Activated effector memory CD4-positive, alpha-beta T cell treated with Interleukin-2 at 50 U/mL for 16 hours (primary cell): ENCODE measurements around the gene TSPAN18.

Experiments used
- DNase-seq: peaks from one replicate; pipeline ENCODE4 v3.0.0-alpha.2; 2020

TSPAN18 gene

DNA sequence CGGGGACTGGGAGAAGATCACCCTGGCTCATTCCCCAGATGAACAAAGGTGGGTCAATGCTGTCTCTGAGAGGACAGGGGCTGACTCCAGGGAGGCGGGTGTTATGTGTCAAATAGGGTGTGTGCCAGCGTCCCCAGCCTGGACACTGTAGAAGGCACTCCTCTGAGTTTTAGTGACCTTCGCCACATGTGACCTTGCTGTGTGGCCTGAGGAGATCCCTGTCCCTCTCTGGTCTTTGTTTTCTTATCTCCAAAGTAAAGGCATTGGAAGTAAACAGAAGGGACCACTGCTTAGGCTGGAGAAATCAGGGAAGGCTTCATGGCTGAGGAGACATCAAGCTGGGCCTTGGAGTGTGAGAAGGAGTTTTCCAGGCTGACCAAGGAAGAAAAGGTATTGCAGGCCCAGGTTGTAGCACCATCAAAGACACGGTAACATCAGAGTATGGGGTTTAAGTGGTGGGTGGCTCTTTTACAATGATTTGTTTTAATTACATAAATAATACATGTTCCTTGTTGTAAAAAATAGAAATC, 149.5 kb downstream of the TSPAN18 start:
- no peak for DNase-seq

DNA sequence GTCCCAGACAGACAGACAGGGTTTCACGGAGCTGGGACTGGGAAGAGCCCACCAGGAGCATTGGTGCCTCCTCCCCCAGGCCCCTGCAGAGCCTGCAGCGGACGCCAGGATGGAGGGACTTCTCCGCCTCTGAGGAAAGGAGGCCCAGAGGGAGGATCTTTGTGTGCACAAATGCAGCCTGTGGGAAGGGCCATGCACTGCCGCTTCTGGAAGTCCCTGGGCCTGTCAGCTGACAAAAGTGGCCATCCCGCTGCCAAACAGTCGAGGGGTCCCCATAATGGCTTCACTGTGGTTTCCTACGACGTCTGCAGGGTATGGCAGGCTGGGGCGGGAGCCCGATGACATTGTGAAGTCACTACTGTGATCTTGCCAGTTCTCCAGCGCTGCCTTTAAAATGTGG, 150.1 kb downstream of the TSPAN18 start:
- DNase-seq, result no peak

DNA sequence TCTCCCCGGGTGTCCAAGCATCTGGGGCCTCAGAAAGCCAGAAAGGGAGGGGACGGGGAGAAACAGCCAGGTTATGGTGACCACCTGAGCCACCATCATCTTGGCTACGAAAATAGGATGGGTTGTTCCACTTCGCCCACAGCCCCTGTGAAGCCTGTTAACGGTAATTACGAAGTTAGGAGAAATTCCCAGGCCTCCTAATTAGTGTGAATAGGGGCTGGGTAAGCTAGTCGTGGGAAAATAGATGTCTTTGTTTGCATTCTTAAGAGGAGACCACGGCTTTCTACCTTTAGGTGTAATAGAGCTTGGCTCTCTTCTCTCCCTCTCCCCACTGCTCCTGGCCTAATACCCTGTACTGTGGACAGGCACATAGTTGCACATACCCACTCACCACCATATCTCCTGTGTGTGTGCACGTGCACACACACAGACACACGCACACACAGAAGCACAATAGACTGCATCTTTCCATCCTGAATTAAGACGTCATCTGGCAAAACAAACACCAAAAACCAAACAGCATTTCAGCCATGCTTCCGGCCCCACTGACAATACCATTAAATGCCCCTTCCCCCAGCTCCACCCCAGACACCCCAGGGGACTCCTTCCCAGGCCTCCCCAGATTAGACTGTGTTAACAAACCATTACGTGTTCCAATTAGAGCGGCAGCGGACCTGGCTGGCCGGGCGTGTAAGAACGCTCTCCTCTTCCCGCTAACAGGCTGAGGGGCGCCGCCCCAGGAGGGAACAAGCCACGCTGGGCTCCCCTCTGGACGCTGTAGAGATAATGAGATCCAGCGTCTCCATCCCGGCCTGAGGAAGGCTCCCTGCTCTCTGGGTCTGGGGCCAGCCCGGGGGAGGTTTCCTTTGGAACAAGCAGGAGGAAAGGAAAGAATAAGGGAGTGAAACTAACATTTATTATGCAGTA, 151.1 kb downstream of the TSPAN18 start:
- no peak for DNase-seq

DNA sequence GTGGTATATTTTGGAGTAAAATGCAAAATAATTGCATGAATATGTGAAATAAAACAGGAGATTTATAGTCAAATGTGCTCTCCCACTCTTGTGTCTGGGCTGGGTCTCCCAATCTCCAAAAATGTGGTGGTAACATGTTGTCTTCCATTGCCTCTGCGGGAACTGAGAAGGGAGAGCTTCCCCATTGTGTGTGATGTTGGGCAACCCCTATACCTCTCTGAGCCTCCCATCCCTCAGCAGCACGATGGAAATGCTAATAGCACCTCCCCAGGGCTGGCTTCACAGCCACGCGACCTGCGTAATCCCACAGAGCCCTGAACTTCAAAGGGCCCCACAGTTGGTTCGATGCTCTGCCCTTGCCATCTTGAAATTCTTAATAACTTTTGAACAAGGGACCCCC, 151.9 kb downstream of the TSPAN18 start:
- no peak for DNase-seq

DNA sequence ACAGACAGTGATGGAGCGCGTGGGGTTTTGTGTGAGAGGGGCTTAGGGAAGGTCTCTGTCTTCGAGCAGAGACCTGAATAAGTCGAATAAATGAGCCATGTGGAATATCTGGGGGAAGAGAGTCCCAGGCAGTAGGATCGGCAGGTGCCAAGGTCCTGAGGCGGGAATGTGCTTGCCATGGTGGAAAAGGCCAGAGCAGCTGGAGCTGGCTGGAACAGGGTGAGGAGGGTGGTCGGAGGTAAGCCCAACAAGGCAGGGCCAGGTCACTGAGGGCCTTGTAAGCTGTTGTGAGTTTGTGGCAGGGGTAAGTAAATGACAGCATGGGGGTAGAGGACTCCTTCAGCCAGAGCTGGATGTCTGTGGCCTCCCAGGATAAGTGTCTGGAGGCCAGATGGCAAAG, 152.7 kb downstream of the TSPAN18 start:
- no peak for DNase-seq

DNA sequence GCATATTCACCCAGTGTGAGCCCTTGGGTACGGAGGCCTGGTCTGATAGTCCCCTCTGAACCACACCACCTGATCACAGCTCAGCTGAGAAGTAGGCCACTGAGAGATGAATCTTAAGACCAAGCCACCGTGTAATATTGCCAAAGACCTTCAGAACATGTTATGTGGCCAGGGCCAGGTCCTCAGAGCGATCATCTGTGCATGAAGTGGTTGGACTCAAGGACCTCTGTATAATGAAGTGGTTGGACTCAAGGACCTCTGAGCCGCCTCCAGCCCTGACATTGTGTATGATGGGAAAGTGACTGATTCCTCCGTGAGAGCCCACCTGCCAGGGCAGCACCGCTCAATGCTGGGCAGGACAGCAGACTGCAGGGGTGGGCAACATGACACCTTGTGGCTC, 153.7 kb downstream of the TSPAN18 start:
- no peak for DNase-seq

DNA sequence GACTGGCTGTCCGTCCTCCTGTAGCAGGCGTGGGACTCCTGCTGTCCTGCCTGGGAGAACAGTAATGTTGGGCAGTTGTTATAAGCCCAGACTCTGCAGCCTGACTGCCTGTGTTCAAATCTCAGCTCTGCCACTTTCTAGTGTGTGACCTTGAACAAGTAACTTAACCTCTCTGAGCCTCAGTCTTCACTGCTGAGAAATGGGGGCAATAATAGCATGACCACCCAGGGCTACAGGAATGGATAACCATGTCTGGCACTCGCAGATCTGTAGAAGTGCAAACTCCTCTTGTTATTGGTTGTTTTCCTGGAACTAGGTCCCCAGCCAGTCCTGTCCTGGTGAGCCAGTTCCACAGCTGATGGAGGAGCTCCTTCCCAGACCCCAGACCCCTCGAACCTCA, 154.2 kb downstream of the TSPAN18 start:
- DNase-seq, result no peak

DNA sequence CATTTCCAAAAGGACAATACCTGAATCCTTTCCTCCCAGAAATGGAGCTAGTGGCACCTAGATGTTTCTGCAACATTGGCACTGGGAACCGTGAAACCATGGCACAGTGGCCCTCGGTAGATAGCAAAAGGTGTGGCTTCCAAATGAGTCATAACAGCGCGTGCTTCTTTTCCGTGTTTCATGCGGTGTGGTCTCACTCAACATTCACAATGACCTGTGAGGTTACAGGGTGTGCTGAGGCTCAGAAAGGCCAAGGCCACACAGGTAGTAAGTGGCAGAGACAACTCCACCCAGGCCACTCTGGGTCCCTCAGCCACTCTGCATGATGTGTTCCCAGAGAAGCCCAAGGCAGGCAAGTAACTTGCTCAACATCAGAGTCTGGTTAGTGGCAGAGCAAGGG, 156.5 kb downstream of the TSPAN18 start:
- no peak for DNase-seq

DNA sequence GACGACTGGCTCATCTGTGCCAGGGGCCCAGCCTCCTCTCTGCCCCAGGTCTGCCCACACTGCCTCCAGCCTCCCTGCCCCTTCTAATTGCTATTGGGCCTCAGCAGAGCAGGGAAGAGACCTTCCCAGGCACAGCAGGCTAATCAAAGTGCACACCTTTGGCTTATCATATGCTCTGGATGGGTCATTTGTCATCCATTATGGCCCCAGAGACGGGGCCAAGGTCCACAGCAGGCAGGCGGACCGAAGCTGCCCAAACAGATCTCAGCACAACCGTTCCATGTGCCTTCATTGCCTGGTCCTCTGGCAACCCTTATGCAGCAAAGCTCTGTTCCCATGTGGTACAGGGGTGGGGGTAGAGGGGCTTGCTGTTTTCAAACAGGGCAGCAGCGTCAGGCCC, 157.3 kb downstream of the TSPAN18 start:
- DNase-seq, result no peak

DNA sequence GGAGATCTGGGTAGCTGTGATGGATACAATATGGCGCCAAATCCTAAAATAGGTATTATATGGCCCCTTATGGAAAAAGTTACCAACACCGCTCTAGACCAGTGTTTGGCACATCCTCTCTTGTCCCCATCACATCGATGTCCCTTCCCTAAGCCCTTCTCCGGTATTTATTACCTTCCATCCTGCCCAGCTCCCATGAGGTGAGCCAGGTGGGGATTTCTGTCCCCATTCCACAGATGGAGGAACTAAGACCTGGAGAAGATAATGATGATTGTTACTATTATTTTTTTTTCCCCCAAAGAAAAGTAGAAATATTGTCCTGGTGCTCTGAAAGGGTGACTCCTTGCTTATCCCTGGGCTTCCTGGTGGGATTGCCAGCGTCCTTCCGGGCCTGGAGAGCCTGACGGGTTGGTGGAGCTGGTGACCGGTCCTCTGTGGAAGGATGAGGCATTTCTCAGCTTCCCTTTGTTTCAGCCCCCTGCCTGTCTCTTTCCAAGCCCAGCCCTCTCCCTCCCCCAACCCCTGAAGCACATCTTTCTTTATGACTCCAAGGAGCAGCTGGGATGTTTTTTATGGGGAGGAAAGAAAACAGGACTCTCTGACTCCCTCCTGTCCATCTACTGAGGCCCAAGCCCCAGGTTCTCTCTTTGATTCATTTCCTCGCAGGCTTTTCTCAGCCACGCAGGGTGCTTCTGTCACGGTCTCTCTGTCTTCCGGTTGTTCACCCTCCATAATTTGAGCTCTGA, 158.5 kb downstream of the TSPAN18 start:
- no peak for DNase-seq

DNA sequence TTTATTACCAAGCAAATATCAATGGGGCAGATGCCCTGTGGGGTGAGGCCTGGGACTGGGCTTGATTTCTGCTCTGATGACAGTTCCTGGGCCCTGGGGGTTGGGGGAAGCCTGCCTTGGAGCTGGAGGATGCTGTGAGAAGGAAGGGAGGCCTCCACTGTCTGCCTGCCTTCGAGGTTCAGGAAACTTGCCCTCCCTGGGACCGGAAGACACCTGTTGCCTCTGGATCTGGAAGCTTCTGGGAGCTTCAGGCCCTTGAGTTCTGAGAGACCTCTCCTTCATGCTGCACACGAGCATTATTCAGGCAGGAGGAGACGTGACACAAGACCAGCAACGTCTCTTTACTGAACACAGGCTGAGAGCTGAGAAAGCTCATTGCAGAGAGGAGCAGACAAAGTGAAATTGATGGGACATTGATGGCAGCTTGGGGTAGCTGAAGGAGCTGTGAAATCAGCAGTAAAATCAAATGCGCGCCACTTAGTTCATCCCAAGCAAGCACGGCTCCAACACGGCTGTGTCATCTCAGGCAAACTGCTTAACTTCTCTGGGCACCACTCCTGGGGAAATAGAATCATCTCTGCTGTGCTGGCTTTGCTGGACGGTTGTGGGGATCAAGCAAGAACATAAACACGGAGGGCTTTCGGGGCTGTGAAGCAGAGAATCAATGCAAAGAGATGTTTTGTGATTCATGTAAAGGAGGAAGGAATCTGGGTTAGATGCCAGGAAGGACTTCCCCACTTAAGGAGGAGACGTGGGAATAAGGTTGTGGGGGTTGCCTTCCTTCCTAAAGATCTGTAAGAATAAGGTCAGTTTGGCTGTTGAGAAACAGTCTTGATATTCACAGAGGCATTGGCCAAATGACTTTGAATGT, 159.4 kb downstream of the TSPAN18 start:
- no peak for DNase-seq

DNA sequence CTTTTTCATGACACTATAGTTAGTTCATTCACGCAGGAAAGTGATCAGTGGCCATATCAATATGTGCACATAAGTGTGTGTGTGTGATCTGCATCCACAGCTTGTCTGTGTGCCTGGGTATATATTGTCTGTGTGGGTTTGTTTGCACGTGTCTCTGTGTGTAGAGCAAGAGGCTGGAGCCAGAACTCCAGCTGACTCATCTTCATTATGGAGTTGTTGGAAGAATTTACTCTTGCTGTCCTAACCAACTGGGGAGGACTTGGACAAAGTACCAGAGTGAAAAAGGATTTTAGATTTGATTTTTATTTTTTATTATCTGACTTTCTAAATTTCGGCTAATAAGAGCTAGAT, 160.0 kb downstream of the TSPAN18 start:
- no peak for DNase-seq

DNA sequence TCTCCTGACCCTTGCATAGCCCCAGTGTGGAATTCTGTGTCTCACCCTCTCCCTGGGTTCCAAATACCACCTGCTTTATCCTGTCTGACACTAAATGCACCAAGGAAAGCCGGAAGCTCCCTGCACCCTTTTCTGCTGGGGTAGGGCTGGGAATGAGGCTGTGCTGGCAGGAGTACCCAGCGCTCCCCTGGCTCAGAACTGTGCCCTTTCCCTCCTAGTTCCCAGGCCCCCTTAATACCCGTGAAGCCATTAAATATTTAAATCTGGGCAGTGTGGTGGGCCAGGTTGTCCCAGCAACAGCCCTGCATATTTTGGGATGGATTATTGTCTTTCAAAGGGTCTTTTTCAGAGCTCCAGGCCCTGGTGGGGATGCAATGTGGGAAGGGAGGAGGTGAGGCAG, 160.9 kb downstream of the TSPAN18 start:
- DNase-seq, result no peak

DNA sequence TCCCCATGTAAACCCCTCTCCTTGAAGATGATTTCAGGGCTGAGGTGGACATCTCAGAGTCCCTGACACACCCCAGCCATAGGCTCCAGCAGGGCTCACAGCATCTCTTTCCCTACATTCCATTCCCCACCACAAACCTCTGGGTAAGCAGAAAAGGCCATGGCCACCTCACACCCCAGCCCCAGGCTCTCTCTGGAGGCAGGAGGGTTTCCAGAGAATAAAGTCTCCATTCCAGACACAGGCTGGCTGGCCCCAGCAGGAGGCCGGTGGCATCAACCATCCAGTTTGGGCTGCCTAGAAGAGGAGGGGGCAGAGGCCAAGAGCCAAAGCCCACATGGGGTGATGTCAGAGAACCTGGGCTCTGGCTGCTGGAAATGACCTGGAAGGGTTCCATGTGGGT, 162.5 kb downstream of the TSPAN18 start:
- no peak for DNase-seq

DNA sequence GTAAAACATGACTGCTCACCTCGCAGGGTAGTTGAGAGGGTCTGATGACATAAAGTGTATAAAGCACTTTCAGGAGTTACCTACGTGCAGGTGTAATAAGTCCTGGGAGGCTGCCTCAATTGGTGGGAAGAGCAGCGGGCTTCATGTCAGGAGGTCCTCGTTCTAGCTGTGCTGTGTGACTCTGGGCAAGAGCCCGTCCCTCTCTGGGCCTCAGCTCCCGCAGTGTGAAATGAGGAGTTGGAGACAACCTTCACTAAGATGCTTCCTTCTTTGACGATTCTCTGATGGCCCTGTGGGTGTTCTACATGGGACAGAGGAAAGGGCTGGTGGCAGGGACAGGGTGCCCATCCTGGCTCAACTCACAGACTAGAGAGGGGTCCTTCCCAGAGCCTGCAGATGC, 166.1 kb downstream of the TSPAN18 start:
- no peak for DNase-seq

DNA sequence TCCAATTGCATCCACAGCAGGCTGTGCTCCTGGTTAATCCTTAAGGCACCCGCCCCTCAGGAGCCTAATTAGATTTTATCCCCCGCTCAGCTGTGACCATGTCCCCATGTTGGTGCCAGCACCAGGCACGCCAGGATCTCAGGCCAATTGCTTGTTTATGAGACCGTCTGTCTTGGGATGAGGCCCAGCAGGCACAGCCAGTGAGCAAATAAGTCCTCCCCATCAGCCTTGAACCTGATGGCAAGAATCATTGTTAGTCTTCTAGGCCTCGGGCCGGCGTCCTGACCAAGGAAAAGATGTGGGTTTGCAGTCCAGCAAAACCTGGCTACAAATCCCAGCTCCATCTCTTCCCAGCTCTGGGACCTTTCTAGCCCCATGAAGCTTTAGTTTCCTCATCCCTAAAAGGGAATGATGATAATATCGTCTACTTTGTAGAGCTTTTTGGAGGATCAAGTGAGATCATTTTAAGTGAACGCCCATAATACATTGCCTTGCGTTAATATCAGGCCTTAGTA, 166.6 kb downstream of the TSPAN18 start:
- no peak for DNase-seq

DNA sequence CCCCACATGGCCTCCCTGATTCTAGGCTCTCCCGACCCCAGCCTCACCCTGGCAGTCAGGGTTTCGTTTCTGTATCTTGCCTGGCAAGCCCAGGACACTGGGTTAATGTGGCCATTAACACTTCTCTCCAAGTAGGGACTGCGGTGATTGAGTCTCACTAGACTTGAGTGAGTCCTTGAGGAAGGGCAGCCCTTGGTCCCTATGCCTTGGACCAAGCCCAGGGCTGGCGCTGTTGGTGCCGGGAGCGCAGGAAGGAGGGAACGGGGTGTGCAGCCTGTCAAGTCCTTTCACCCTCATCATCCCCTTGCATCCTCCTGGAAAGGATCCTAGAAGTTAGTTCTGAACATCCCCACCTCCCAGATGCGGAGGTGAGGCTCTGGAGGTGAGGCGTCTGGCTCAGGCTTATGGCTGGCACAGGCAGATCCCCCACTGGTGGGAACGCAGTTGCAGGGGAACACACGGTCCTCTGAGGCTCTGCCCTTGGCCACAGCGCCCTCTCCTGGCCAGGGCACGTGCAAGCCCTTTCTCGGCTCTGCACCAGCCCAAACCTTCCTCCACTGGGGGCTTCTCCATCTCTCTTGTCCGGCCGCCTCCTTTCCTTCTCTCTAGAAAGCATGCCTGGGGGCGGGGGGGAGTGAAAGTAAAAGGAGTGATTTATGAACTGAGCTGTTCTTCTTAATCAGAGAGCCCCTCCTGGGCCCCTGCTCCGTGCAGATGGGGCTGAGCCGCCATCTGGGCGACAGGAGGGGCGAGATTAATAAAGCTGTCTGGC, 167.3 kb downstream of the TSPAN18 start:
- peak; percentile 40 for DNase-seq

DNA sequence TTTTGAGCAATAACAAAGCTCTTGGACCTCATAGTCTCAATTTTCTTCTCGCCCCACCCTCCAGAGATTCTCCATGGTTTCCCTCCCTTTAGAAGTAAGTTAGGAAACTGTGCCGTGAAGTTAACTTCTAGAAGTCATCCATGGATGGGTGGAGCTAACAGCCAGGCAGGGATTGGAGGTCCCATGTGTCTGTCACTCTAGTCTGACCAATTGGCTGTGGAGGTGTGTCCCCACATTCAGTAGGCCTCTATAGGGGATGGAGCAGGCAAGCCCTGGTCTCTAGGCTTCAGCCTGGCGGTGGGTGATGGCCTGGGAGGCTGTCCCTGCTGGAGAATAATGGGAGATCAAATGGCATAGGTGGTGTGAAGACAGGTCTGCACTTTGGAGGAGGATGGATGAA, 173.2 kb downstream of the TSPAN18 start:
- no peak for DNase-seq

DNA sequence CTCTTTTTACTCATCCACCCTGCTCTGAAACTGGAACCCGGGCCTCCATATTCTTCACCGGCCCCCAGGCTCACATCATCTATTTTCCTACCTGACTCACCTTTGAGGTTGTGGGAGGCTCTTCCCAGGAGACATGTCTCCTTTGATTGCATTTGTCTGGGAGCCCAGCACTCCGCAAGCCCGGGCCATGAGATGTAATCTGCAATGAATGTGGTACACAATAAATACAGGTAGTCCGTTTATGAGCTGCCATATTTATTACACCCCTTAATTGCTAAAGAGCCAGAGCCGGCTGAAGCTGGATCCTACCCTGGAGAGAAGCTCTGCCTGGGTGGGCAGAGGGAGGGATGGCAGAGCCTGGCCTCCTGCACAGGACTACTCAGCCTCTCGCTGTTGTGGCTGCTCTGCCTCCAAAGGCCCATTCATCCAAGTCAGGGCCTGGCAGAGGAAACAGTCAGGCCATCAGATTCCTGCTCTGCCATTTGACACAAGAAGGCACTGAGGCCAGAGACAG, 174.4 kb downstream of the TSPAN18 start:
- DNase-seq, result no peak

DNA sequence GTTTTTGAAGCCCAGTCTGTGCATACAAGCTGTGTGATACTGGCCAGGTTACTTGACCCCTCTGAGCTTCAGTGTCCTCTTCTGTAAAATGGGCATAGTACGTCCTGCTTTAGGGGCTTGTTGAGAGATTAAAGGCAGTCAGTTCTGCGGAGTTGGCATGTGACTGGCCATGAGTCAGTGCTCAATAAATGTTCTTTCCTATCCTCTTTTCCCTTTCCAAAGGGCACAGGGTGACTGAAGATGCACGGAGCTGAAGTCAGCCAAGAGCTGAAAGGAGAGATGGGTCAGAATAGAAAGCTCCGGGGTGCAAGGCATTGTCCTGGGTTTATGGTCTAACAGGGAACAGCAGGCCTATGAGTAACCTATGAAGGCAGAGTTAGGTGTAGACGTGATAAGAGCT, 175.0 kb downstream of the TSPAN18 start:
- DNase-seq, result no peak

DNA sequence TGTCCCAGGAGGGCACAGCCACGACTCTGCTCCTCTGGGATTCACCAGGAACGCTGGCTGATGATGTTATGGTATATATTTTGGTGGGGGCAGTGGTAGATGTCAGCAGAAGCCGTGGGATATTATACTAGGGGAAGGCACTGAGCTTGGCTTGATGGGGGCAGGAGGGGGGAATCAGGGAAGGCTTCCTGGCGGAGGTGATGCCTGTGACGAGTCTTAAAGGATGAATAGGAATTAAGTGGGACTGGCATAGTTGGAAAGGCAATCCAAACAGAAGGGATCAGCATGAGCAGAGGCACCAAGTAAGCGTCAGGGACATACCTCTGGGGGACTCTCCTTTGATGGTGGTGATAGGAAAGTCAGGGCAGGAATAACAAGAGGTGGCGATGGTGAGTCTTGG, 176.3 kb downstream of the TSPAN18 start:
- no peak for DNase-seq

DNA sequence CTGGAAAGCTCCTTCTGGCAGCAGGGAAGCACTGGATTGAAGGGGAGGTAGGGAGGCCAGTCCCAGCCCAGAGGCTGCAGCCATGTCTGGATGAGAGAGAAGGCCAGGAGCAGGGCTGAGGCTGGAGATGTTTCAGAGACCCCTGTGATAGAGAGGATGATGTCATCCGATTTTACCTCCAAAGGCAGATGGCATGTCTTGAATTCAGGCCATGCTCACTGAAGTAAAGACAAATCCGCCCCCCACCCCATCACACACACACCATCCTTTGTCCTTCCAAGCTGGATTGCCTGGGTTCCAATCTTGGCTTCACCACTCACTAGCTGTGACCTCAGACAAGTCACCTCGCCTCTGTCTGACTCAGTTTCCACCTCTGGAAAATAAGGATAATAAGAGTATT, 176.8 kb downstream of the TSPAN18 start:
- no peak for DNase-seq
